Measurements from ENCODE around the gene MCOLN1. TPM values are rescaled to one million over a fixed set of nuclear protein-coding genes. Genes with fewer than 3 reads are reported as not detected.

Gene MCOLN1
- total and polyA plus RNA-seq, 12 donors: 10.4 to 34.9 (median 15.1) TPM

- Histone ChIP-seq H3K4me1 (peaks cover 0 to 37% (median 12%) of the 10 kb centered on the region in 9 donors), H3K27ac (no peak overlapping the region), H3K9me3 (no peaks in the 10 kb centered on the region), H3K4me3 (no peak overlapping the region), H3K27me3 (no peaks in the 10 kb centered on the region), H3K36me3 (peaks cover 0 to 82% (median 52%) of the 10 kb centered on the region in 9 donors)
- 96 to 97% methylated on average over 28 of the region's 28 CpGs for WGBS, 2 donors
- TF ChIP-seq, protein P1, sequence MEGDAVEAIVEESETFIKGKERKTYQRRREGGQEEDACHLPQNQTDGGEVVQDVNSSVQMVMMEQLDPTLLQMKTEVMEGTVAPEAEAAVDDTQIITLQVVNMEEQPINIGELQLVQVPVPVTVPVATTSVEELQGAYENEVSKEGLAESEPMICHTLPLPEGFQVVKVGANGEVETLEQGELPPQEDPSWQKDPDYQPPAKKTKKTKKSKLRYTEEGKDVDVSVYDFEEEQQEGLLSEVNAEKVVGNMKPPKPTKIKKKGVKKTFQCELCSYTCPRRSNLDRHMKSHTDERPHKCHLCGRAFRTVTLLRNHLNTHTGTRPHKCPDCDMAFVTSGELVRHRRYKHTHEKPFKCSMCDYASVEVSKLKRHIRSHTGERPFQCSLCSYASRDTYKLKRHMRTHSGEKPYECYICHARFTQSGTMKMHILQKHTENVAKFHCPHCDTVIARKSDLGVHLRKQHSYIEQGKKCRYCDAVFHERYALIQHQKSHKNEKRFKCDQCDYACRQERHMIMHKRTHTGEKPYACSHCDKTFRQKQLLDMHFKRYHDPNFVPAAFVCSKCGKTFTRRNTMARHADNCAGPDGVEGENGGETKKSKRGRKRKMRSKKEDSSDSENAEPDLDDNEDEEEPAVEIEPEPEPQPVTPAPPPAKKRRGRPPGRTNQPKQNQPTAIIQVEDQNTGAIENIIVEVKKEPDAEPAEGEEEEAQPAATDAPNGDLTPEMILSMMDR (IDR thresholded peaks at IDR 0.05): no peak
- ATAC-seq: no peak
- no peak for DNase-seq
- intact Hi-C loops (cut with DNase I): loop anchor here in 3 of 10 donors (5.0 to 10.0 kb wide), 3 partner anchors 87 to 185 kb away; partner anchors contain the start of genes PET100 (in 1 of the 3) and XAB2 (in 1 of the 3)
Observed at GRCh38 chr19:7539827-7540425, 17.5 kb downstream of the MCOLN1 start.

DNA sequence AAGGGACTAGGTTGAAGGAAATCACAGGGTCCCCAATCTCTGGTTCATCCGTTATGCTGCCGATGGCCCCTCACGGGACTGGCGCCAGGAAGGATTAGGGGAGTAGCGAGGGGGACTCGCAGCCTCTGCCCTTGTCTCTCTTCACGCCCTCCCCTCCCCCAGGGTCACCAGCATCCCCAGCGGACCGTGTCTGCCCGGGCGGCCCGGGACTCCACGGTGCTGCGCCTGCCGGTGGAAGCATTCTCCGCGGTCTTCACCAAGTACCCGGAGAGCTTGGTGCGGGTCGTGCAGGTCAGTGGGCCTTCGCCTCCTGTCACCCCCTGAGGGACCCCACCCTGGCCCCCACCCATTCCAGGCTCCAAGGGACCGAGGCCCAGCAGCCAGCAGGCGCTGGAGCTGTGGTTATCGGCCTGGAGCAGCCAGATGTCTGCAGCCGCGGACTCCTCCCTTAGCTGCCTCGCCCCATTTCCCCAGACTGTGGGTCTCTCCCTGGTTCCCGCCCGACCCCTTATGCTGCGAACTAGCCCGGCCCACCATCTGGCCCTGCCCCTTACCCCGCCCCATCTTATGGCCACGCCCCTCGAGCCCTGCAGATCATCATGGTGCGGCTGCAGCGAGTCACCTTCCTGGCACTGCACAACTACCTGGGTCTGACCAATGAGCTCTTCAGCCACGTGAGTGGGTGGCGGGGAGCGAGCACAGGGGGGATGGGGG, 18.5 kb downstream of the MCOLN1 start:
- TF ChIP-seq, protein P1 (IDR thresholded peaks at IDR 0.05): no peak
- Histone ChIP-seq H3K9me3 (no peaks in the 10 kb centered on the region), H3K4me1 (peaks cover 0 to 45% (median 7%) of the 10 kb centered on the region in 9 donors), H3K4me3 (no peak overlapping the region), H3K36me3 (peaks cover 0 to 92% (median 52%) of the 10 kb centered on the region in 9 donors), H3K27ac (no peak overlapping the region), H3K27me3 (no peaks in the 10 kb centered on the region)
- 81 to 84% methylated on average over 39 of the region's 39 CpGs for WGBS, 2 donors
- ATAC-seq (peak in 1 of 8 donors; percentile 7), DNase-seq (no peak)
- intact Hi-C loops (cut with DNase I): no loop called here

DNA sequence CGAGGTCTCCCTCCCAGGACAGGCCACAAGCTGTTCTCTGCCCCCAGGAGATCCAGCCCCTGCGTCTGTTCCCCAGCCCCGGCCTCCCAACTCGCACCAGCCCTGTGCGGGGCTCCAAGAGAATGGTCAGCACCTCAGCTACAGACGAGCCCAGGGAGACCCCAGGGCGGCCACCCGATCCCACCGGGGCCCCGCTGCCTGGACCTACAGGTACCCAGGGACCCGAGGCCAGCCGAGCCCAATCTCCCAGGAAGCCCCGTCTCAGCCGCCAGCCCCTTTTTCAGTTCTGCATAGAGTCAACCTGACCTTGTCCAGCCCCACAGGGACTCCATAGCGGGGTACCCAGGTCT, 19.0 kb downstream of the MCOLN1 start:
- 91 to 92% methylated on average over 15 of the region's 15 CpGs for WGBS, 2 donors

DNA sequence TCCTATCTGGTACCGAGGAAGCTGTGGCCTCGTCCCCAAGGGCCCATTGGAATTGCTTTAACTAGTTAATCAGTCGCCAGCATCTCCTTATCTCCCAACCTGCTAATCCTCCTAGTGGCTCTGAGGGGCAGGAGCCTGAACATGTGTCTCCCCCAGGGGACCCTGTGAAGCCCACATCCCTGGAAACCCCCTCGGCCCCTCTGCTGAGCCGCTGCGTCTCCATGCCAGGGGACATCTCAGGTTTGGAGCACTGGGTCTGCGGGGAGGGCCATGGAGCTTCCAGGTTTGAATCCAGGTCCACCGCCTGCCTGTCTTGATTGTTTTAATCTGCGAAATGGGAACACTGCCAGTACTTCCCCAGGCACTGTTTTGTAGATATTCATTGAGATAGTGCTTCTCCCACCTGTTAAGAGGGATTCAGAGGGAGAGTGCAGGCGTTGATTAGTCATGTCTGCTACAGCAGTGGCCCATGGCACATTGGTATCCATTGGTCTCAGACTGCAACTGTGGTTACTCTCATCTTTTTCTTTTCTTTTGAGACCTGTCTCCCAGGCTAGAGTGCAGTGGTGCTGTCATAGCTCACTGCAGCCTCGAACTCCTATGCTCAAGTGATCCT, 19.5 kb downstream of the MCOLN1 start:
- ATAC-seq (no peak), DNase-seq (no peak)
- TF ChIP-seq, protein P1 (IDR thresholded peaks at IDR 0.05): no peak
- Histone ChIP-seq H3K36me3 (peaks cover 0 to 94% (median 51%) of the 10 kb centered on the region in 9 donors), H3K4me1 (peaks cover 0 to 44% (median 0%) of the 10 kb centered on the region in 9 donors), H3K27me3 (no peaks in the 10 kb centered on the region), H3K27ac (peak overlapping the region in 1 of 10 donors; percentile 88), H3K9me3 (no peaks in the 10 kb centered on the region), H3K4me3 (no peak overlapping the region)
- 94 to 95% methylated on average over 11 of the region's 11 CpGs for WGBS, 2 donors
- intact Hi-C loops (cut with DNase I): no loop called here

More for the DNA sequence above, 19.0 kb downstream of the MCOLN1 start:
- TF ChIP-seq, protein P1 (IDR thresholded peaks at IDR 0.05): no peak
- peaks cover 0 to 95% (median 52%) of the 10 kb centered on the region in 9 donors for H3K36me3 ChIP-seq
- DNase-seq (no peak), ATAC-seq (no peak)
- H3K4me3 ChIP-seq: no peak overlapping the region
- H3K9me3 ChIP-seq: no peaks in the 10 kb centered on the region
- intact Hi-C loops (cut with DNase I): no loop called here
- H3K4me1 ChIP-seq: peaks cover 0 to 45% (median 2%) of the 10 kb centered on the region in 9 donors
- peak overlapping the region in 1 of 10 donors; percentile 20 for H3K27ac ChIP-seq
- no peaks in the 10 kb centered on the region for H3K27me3 ChIP-seq

Data from heart right ventricle (tissue), 16 donors.